ENCODE data around the gene BUD23.
"Not testable (repeated sequence)": the region's sequence is repeated elsewhere in the genome, so short reads cannot be mapped to it uniquely, and the experiment has no call there.

The BUD23 gene

DNA sequence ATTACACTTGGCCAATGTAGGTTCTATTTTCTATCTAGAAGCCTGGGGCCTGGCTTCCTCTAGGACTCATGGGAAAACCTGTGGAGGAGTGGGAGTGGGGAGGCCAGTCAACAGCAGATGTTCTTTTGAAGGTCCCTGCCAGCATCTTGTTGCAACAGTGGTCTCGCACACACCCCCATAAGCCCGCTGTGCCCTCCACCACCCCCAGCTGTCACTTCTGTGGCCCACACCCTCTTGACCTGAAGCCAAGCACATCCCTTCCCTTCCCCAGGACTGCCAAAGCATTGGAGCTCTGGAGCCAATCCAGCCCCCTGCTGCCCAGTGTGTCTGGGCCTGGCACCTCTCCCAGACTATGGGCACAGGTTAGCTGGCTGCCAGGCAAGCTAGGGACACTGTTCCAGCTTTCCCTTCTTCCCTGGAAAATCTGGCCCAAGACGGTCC lies 38.0 kb downstream of the BUD23 start:
- Histone ChIP-seq H3K27ac (peak overlapping the region; percentile 29 to 50), H3K4me3 (no peak overlapping the region)
- no peak for DNase-seq (ENCODE audit: low spot score)
- TF ChIP-seq, protein P1, sequence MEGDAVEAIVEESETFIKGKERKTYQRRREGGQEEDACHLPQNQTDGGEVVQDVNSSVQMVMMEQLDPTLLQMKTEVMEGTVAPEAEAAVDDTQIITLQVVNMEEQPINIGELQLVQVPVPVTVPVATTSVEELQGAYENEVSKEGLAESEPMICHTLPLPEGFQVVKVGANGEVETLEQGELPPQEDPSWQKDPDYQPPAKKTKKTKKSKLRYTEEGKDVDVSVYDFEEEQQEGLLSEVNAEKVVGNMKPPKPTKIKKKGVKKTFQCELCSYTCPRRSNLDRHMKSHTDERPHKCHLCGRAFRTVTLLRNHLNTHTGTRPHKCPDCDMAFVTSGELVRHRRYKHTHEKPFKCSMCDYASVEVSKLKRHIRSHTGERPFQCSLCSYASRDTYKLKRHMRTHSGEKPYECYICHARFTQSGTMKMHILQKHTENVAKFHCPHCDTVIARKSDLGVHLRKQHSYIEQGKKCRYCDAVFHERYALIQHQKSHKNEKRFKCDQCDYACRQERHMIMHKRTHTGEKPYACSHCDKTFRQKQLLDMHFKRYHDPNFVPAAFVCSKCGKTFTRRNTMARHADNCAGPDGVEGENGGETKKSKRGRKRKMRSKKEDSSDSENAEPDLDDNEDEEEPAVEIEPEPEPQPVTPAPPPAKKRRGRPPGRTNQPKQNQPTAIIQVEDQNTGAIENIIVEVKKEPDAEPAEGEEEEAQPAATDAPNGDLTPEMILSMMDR (IDR thresholded peaks at IDR 0.05): no peak

DNA sequence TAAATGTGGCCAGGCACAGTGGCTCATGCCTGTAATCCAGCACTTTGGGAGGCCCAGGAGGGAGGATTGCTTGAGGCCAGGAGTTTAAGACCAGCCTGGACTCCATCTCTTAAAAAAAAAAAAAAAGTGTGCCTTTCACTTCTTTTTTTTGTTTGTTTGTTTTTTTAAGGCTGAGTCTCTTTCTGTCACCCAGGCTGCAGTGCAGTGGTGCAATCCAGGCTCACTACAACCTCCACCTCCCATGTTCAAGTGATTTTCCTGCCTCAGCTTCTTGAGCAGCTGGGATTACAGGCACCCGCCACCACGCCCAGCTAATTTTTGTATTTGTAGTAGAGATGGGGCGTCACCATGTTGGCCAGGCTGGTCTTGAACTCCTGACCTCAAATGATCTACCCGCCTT lies 38.8 kb downstream of the BUD23 start:
- not testable (repeated sequence) for H3K4me3 ChIP-seq; DNase-seq (ENCODE audit: low spot score)
- peak overlapping the region in 1 of 2 donors; percentile 50 for H3K27ac ChIP-seq

DNA sequence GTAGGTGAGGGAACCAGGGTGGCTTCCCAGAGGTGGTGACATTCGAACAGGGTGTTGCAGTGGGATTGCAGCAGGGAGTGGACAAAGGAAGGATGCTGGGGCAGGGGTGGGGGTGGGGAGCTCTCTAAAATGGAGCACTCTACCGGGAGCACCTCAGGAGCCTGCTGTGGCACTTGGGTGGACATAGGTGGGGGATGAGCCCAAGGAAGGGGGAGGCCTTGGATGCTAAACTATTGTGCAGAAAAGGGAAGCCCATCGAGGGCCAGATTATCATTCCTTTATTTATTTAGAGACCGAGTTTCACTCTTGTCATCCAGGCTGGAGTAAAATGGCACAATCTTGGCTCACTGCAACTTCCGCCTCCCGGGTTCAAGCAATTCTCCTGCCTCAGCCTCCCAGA lies 39.4 kb downstream of the BUD23 start:
- H3K27ac ChIP-seq: no peak overlapping the region
- TF ChIP-seq, protein P1 (IDR thresholded peaks at IDR 0.05): no peak
- no peak for DNase-seq (ENCODE audit: low spot score)
- no peak overlapping the region for H3K4me3 ChIP-seq

DNA sequence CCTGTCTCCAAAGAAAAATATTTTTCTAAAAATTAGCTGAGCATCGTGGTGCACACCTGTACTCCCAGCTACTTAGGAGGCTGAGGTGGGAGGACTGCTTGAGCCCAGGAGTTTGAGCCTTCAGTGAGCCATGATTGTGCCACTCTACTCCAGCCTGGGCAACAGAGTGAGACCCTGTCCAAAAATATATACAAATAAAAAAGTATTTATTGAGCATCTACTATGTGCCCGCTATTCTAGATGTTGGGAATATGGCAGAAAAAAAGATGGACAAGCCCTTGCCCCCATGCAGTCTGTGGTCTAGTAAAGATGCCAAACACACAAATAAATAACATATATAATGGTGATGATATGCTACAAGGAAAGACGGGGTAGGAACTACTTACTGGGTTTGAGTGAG lies 40.4 kb downstream of the BUD23 start:
- Histone ChIP-seq H3K4me3 (no peak overlapping the region), H3K27ac (no peak overlapping the region)
- TF ChIP-seq, protein P1 (IDR thresholded peaks at IDR 0.05): no peak
- no peak for DNase-seq (ENCODE audit: low spot score)

DNA sequence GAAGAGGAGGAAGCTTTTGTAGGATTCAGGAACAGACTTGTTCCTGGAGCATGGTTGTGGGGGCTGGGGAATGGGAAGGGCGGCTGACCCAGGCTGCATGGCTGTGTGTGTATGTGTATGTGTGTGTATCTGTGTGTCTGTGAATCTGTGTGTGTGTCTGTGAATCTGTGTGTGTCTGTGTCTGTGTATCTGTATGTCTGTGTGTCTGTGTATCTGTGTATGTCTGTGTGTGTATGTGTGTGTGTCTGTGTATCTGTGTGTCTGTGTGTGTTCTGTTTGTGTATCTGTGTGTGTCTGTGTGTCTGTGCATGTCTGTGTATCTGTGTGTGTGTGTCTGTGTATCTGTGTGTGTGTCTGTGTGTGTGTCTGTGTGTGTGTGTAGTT lies 42.7 kb downstream of the BUD23 start:
- TF ChIP-seq, protein P1 (IDR thresholded peaks at IDR 0.05): no peak
- no peak overlapping the region for H3K4me3 ChIP-seq
- no peak overlapping the region for H3K27ac ChIP-seq

DNA sequence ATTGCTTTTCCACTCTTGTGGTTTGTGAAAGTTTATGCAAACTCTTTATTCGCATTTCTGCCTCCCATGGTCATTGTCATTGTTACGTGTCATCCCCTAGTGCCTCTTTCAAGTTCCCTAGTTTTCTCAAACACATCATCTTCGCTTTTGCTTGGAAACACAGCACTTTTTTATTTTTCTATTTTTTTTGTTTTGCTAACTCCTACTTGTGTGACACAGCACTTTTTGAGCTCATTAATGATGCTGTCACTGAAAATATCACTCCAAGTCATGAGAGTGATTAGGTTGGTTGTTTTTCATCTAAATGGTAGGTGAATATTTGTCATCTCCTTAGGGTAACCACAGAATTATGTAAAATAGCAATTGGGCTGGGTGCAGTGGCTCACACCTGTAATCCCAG lies 44.6 kb downstream of the BUD23 start:
- no peak overlapping the region for H3K27ac ChIP-seq
- no peak for DNase-seq (ENCODE audit: low spot score)
- H3K4me3 ChIP-seq: no peak overlapping the region
- TF ChIP-seq, protein P1 (IDR thresholded peaks at IDR 0.05): no peak

More for the DNA sequence above, 42.7 kb downstream of the BUD23 start:
- DNase-seq (ENCODE audit: low spot score): no peak

DNA sequence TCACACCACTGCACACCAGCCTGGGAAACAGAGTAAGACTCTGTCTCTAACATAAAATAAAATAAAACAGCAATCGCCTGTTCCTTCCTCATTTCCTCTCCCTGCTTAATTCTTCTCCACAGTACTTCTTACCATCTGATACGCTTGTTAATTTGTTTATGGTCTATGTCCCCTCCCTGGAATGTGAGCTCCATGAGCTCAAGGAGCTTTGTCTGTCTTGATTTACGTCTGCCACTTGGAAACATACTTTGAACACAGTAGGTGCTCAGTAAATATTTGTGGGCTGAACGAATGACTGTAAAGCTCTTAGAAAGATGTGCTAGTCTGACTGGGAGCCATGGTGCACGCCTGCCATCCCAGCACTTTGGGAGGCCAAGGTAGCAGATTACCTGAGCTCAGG lies 45.2 kb downstream of the BUD23 start:
- DNase-seq (ENCODE audit: low spot score): no peak
- H3K27ac ChIP-seq: no peak overlapping the region
- TF ChIP-seq, protein P1 (IDR thresholded peaks at IDR 0.05): no peak
- no peak overlapping the region for H3K4me3 ChIP-seq

DNA sequence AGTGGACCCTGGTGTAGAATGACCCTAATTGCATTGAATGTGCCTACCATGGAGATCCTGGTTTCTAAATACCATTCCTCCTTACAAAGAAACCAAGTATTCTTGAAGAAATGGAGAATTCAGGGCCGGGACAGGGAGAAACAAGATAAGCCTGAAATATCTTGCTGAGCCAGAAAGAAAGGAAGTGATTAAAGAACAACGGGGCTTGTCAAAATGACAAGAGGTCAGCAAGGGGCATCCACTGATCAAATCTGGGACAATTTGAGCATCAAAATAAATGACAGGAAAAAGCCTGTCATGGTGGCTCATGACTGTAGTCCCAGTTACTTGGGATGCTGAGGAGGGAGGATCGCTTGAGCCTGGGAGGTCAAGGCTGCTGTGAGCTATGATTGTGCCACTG lies 47.1 kb downstream of the BUD23 start:
- DNase-seq (ENCODE audit: low spot score): no peak
- Histone ChIP-seq H3K4me3 (no peak overlapping the region), H3K27ac (no peak overlapping the region)
- TF ChIP-seq, protein P1 (IDR thresholded peaks at IDR 0.05): no peak

Data from coronary artery (tissue), 2 donors.